ENCODE results near the gene ZNF408. TPM values are rescaled to one million over a fixed set of nuclear protein-coding genes. Genes with fewer than 3 reads are reported as not detected.

Gene ZNF408
- total RNA-seq, 1 donor = 12.1 TPM

DNA sequence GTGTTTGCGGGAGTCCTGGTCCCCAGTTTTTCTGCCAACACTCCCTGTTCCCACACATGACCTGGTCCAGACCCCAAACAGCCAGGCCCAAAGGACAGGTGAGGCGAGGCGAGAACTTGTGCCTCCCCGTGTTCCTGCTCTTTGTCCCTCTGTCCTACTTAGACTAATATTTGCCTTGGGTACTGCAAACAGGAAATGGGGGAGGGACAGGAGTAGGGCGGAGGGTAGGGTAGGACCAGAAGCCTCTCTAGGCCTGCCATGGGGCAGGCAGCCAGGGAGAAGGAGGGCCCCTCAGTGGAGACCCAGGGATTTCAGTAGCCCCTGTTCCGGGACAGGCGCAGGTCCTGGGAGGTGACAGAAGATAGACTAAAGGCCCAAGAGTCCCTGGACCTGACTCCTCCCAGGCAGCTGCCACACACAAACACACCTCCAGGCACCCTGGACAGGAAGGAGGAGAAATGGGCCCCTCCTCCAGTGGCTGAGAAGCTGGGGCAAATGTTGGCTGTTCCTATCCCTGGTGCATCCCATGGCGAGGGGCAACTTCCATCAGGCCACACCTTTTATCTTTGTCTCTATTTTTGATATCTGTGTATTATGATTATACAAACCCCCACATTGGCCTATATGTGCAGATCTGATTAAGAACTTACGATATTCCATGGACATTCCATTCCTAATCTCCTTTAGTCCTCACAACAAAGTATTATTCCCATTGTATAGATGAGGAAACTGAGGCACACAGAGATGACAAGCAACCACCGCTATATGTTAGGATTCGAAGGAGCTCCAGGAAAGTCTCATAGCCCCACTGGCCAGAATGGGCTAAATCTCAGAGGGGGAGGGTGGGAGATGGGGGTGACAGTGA is 17.6 kb downstream of the ZNF408 start:
- DNase-seq (ENCODE audit: low read depth) = peak; percentile 17
- TF ChIP-seq, protein P1, sequence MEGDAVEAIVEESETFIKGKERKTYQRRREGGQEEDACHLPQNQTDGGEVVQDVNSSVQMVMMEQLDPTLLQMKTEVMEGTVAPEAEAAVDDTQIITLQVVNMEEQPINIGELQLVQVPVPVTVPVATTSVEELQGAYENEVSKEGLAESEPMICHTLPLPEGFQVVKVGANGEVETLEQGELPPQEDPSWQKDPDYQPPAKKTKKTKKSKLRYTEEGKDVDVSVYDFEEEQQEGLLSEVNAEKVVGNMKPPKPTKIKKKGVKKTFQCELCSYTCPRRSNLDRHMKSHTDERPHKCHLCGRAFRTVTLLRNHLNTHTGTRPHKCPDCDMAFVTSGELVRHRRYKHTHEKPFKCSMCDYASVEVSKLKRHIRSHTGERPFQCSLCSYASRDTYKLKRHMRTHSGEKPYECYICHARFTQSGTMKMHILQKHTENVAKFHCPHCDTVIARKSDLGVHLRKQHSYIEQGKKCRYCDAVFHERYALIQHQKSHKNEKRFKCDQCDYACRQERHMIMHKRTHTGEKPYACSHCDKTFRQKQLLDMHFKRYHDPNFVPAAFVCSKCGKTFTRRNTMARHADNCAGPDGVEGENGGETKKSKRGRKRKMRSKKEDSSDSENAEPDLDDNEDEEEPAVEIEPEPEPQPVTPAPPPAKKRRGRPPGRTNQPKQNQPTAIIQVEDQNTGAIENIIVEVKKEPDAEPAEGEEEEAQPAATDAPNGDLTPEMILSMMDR (IDR thresholded peaks at IDR 0.05; ENCODE audit: insufficient read depth, low read depth, low read length) = no peak
- no peak overlapping the region for H3K4me3 ChIP-seq (ENCODE audit: low read depth, low read length)

DNA sequence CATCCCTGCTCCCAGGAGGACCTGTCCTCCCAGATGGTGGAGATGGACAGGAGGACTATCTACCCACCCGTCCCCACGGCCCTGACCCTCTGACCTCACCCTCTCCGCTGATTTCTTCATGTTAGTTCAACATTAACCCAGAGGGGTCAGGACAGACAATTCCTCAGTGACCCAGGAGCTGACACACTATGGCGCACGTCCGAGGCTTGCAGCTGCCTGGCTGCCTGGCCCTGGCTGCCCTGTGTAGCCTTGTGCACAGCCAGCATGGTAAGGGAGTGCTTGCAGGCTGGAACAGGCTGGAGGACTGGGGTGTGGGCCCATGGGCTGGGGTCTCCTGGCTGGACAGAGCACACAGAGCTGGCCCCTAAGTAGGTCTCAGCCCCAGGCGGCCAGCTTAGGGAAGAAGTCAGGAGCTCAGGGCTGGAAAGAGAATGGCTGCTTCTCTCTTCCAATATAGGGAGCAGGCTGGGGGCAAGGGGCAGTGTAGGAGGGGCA is 18.3 kb downstream of the ZNF408 start, which contains the start of gene F2:
F2 (plus strand) TSS at position 166 of the 495 bp plus-strand sequence; CDS start at position 189, 23 bp downstream.
- TF ChIP-seq, protein P1 (IDR thresholded peaks at IDR 0.05; ENCODE audit: insufficient read depth, low read depth, low read length) = no peak
- H3K4me3 ChIP-seq (ENCODE audit: low read depth, low read length) = no peak within 1 kb of the TSS
- no peak for DNase-seq (ENCODE audit: low read depth)

DNA sequence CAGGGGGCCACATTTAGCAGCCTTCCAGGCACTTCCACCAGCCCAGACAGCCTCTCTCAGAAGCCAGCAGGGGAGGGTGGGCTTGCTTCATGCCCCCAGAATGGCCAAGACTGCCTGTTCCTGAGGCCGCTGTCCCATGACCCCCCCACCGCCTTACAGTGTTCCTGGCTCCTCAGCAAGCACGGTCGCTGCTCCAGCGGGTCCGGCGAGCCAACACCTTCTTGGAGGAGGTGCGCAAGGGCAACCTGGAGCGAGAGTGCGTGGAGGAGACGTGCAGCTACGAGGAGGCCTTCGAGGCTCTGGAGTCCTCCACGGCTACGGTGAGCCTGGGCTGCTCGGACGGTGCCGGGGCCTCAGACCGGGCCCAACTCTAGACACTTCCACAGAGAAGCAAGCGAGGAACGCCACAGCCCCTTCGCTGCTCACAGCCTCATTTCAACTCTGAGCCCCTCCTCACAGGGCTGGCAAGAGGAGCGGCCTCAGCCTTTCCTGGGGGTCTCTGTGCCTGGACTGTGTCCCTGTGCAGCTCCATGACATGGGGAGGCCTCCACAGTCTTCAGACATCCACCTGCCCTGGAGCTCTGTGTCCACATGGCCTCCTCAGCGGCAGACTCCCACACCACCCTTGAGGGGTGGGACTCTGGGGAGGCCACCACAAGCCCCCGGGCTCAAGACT is 18.9 kb downstream of the ZNF408 start:
- DNase-seq (ENCODE audit: low read depth) = no peak
- TF ChIP-seq, protein P1 (IDR thresholded peaks at IDR 0.05; ENCODE audit: insufficient read depth, low read depth, low read length) = no peak
- H3K4me3 ChIP-seq (ENCODE audit: low read depth, low read length) = no peak overlapping the region

GRCh38 chr11:46721286-46721685 is 20.5 kb downstream of the ZNF408 start:
- TF ChIP-seq, protein P1 (IDR thresholded peaks at IDR 0.05; ENCODE audit: insufficient read depth, low read depth, low read length) = no peak
- no peak for DNase-seq (ENCODE audit: low read depth)
- H3K4me3 ChIP-seq (ENCODE audit: low read depth, low read length) = no peak overlapping the region

GRCh38 chr11:46722566-46723358 is 21.9 kb downstream of the ZNF408 start:
- H3K4me3 ChIP-seq (ENCODE audit: low read depth, low read length) = no peak overlapping the region
- TF ChIP-seq, protein P1 (IDR thresholded peaks at IDR 0.05; ENCODE audit: insufficient read depth, low read depth, low read length) = no peak
- no peak for DNase-seq (ENCODE audit: low read depth)

GRCh38 chr11:46723359-46723680 is 22.5 kb downstream of the ZNF408 start:
- no peak for DNase-seq (ENCODE audit: low read depth)
- TF ChIP-seq, protein P1 (IDR thresholded peaks at IDR 0.05; ENCODE audit: insufficient read depth, low read depth, low read length) = no peak
- no peak overlapping the region for H3K4me3 ChIP-seq (ENCODE audit: low read depth, low read length)
